ENCODE measurements around the gene HDAC2.
A peak's percentile ranks its signal among the peaks of the same experiment; 100 is the strongest.

The HDAC2 gene

GRCh38 chr6:114008331-114008730 is 37.4 kb upstream of the HDAC2 start:
- TF ChIP-seq CTCF (IDR thresholded peaks at IDR 0.05; ENCODE audit: insufficient read depth, low read length, poor library complexity, severe bottlenecking), result no peak
- no peak for DNase-seq (ENCODE audit: extremely low read depth, insufficient read length)
- Histone ChIP-seq H3K27me3 (replicated peaks; ENCODE audit: control insufficient read depth, insufficient read depth, low read length) (no peaks in the 10 kb centered on the region), H3K36me3 (ENCODE audit: control insufficient read depth, insufficient read depth, low read length) (no peaks in the 10 kb centered on the region), H3K4me3 (replicated peaks; ENCODE audit: low read depth, low read length) (no peak overlapping the region)

- Histone ChIP-seq H3K4me3 (replicated peaks; ENCODE audit: low read depth, low read length) (no peak overlapping the region), H3K27me3 (replicated peaks; ENCODE audit: control insufficient read depth, insufficient read depth, low read length) (no peaks in the 10 kb centered on the region), H3K36me3 (ENCODE audit: control insufficient read depth, insufficient read depth, low read length) (no peaks in the 10 kb centered on the region)
- TF ChIP-seq CTCF (IDR thresholded peaks at IDR 0.05; ENCODE audit: insufficient read depth, low read length, poor library complexity, severe bottlenecking), result no peak
- peak; percentile 10 for DNase-seq (ENCODE audit: extremely low read depth, insufficient read length)
Measured at GRCh38 chr6:114007516-114007915, 36.6 kb upstream of the HDAC2 start.

- Histone ChIP-seq H3K27me3 (replicated peaks; ENCODE audit: control insufficient read depth, insufficient read depth, low read length) (no peaks in the 10 kb centered on the region; the same call in 1 of the 2 replicates), H3K36me3 (ENCODE audit: control insufficient read depth, insufficient read depth, low read length) (no peaks in the 10 kb centered on the region), H3K4me3 (replicated peaks; ENCODE audit: low read depth, low read length) (no peak overlapping the region)
- DNase-seq (ENCODE audit: extremely low read depth, insufficient read length), result no peak
- TF ChIP-seq CTCF (IDR thresholded peaks at IDR 0.05; ENCODE audit: insufficient read depth, low read length, poor library complexity, severe bottlenecking), result no peak
Measured at GRCh38 chr6:114001354-114001753, 30.4 kb upstream of the HDAC2 start.

GRCh38 chr6:114000069-114000468 is 29.1 kb upstream of the HDAC2 start:
- no peak for DNase-seq (ENCODE audit: extremely low read depth, insufficient read length)
- no peak overlapping the region for H3K4me3 ChIP-seq (replicated peaks; ENCODE audit: low read depth, low read length)
- H3K27me3 ChIP-seq (replicated peaks; ENCODE audit: control insufficient read depth, insufficient read depth, low read length), result no peaks in the 10 kb centered on the region; the same call in 1 of the 2 replicates
- H3K36me3 ChIP-seq (ENCODE audit: control insufficient read depth, insufficient read depth, low read length), result no peaks in the 10 kb centered on the region
- no peak for TF ChIP-seq CTCF (IDR thresholded peaks at IDR 0.05; ENCODE audit: insufficient read depth, low read length, poor library complexity, severe bottlenecking)

GRCh38 chr6:113999284-113999683 is 28.3 kb upstream of the HDAC2 start:
- Histone ChIP-seq H3K27me3 (replicated peaks; ENCODE audit: control insufficient read depth, insufficient read depth, low read length) (no peaks in the 10 kb centered on the region; the same call in 1 of the 2 replicates), H3K4me3 (replicated peaks; ENCODE audit: low read depth, low read length) (no peak overlapping the region), H3K36me3 (ENCODE audit: control insufficient read depth, insufficient read depth, low read length) (no peaks in the 10 kb centered on the region)
- TF ChIP-seq CTCF (IDR thresholded peaks at IDR 0.05; ENCODE audit: insufficient read depth, low read length, poor library complexity, severe bottlenecking), result no peak
- no peak for DNase-seq (ENCODE audit: extremely low read depth, insufficient read length)

GRCh38 chr6:113998811-113999210 is 27.9 kb upstream of the HDAC2 start:
- no peak for DNase-seq (ENCODE audit: extremely low read depth, insufficient read length)
- Histone ChIP-seq H3K27me3 (replicated peaks; ENCODE audit: control insufficient read depth, insufficient read depth, low read length) (no peaks in the 10 kb centered on the region; the same call in 1 of the 2 replicates), H3K4me3 (replicated peaks; ENCODE audit: low read depth, low read length) (no peak overlapping the region), H3K36me3 (ENCODE audit: control insufficient read depth, insufficient read depth, low read length) (no peaks in the 10 kb centered on the region)
- TF ChIP-seq CTCF (IDR thresholded peaks at IDR 0.05; ENCODE audit: insufficient read depth, low read length, poor library complexity, severe bottlenecking), result no peak
